ENCODE results near the gene DDIT4L. TPM values are rescaled to one million over a fixed set of nuclear protein-coding genes. Genes with fewer than 3 reads are reported as not detected.
"Not testable (repeated sequence)": the region's sequence is repeated elsewhere in the genome, so short reads cannot be mapped to it uniquely, and the experiment has no call there.

The DDIT4L gene
- total and polyA plus RNA-seq, 4 donors, result 0.08 to 0.21 (median 0.13) TPM

- TF ChIP-seq ATF3 (IDR thresholded peaks at IDR 0.05) (no peak), RXRA (IDR thresholded peaks at IDR 0.05) (no peak), ZBTB33 (IDR thresholded peaks at IDR 0.05) (no peak), HNF4G (IDR thresholded peaks at IDR 0.05) (no peak), TAF1 (conservative IDR thresholded peaks at IDR 0.05) (no peak)
- TF ChIP-seq, protein P1, sequence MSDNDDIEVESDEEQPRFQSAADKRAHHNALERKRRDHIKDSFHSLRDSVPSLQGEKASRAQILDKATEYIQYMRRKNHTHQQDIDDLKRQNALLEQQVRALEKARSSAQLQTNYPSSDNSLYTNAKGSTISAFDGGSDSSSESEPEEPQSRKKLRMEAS (IDR thresholded peaks at IDR 0.05), result no peak
These were observed 18.2 kb upstream of the DDIT4L start (continued) for GRCh38 chr4:100208459-100208858.

DNA sequence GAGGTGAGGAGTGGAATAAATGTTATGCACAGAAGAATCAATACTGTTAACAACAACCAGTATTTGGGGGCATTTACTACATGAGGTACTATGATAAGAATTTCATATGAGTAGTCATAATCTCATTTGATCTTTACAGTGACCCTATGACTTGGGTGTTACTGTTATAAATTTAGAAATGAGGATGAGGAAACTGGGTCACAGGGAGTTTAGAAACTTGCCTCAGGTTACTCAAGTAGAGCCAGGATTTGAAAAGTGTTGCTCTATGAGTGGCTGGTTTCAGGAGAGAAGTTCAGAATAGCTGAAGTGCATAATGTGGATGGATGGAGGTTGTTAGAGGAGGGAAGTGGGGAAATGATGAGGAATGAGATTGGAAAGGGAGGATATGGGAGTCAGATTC, 16.6 kb upstream of the DDIT4L start:
- H3K27me3 ChIP-seq (ENCODE audit: control insufficient read depth in 4 of 4, insufficient read depth in 4 of 4, low read length in 3 of 4), result peaks cover 0 to 3% (median 0%) of the 10 kb centered on the region in 4 donors
- H3K4me1 ChIP-seq (ENCODE audit: control insufficient read depth in 4 of 4, insufficient read depth in 4 of 4, low read length in 3 of 4), result no peaks in the 10 kb centered on the region
- TF ChIP-seq HNF4A (conservative IDR thresholded peaks at IDR 0.05) (no peak), GABPA (IDR thresholded peaks at IDR 0.05 in 1 of 2, conservative IDR thresholded peaks at IDR 0.05 in 1 of 2) (no peak)
- TF ChIP-seq, protein P1 (IDR thresholded peaks at IDR 0.05), result no peak
- no peak for DNase-seq (ENCODE audit: low spot score)
- no peaks in the 10 kb centered on the region for H3K9me3 ChIP-seq (ENCODE audit: control insufficient read depth in 4 of 4, low read length in 3 of 4)
- H3K4me3 ChIP-seq (ENCODE audit: low read depth in 1 of 3, low read length in 3 of 3), result no peak overlapping the region
- H3K36me3 ChIP-seq (ENCODE audit: control insufficient read depth in 4 of 4, insufficient read depth in 3 of 4, low read depth in 1 of 4, low read length in 3 of 4), result no peaks in the 10 kb centered on the region
- H3K9ac ChIP-seq (ENCODE audit: low read depth in 1 of 2, low read length in 2 of 2), result no peak overlapping the region
- no peak overlapping the region for H3K27ac ChIP-seq (ENCODE audit: low read depth in 1 of 2, low read length in 2 of 2)

DNA sequence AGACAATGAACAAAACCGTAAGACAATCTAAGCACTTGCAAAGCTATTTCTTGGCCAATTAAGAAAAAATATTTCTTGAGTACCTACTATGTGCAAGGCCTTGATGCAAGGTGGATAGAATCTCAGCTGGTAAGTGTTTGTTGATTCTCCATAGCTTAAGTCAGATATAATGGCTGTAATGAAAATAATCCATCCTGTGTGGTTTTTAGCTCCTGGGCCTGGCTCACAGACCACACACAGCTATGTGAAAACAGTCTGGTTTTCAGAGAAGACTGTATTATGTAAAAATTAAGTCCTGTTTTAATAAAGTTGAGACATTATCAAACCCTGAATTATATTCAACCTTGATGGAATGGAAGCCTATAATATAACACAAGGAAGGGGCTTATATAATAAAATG, 7.8 kb upstream of the DDIT4L start:
- no peak overlapping the region for H3K27ac ChIP-seq (ENCODE audit: low read depth in 1 of 2, low read length in 2 of 2)
- TF ChIP-seq NR2F2 (IDR thresholded peaks at IDR 0.05) (no peak), HNF4A (conservative IDR thresholded peaks at IDR 0.05) (no peak), SP1 (IDR thresholded peaks at IDR 0.05) (no peak), RAD21 (IDR thresholded peaks at IDR 0.05) (no peak)

GRCh38 chr4:100196388-100197071, 6.3 kb upstream of the DDIT4L start:
- H3K9ac ChIP-seq (ENCODE audit: low read depth in 1 of 2, low read length in 2 of 2); H3K36me3 ChIP-seq (ENCODE audit: control insufficient read depth in 4 of 4, insufficient read depth in 3 of 4, low read depth in 1 of 4, low read length in 3 of 4); DNase-seq (ENCODE audit: low spot score); H3K4me1 ChIP-seq (ENCODE audit: control insufficient read depth in 4 of 4, insufficient read depth in 4 of 4, low read length in 3 of 4); H3K4me3 ChIP-seq (ENCODE audit: low read depth in 1 of 3, low read length in 3 of 3); H3K27ac ChIP-seq (ENCODE audit: low read depth in 1 of 2, low read length in 2 of 2); H3K27me3 ChIP-seq (ENCODE audit: control insufficient read depth in 4 of 4, insufficient read depth in 4 of 4, low read length in 3 of 4); H3K9me3 ChIP-seq (ENCODE audit: control insufficient read depth in 4 of 4, low read length in 3 of 4): not testable (repeated sequence)
- 94% methylated on average over 40 of the region's 40 CpGs for WGBS

More for the DNA sequence above, 7.8 kb upstream of the DDIT4L start:
- Histone ChIP-seq H3K4me3 (ENCODE audit: low read depth in 1 of 3, low read length in 3 of 3) (no peak overlapping the region), H3K27me3 (ENCODE audit: control insufficient read depth in 4 of 4, insufficient read depth in 4 of 4, low read length in 3 of 4) (no peaks in the 10 kb centered on the region), H3K9ac (ENCODE audit: low read depth in 1 of 2, low read length in 2 of 2) (no peak overlapping the region), H3K36me3 (ENCODE audit: control insufficient read depth in 4 of 4, insufficient read depth in 3 of 4, low read depth in 1 of 4, low read length in 3 of 4) (no peaks in the 10 kb centered on the region), H3K4me1 (ENCODE audit: control insufficient read depth in 4 of 4, insufficient read depth in 4 of 4, low read length in 3 of 4) (no peaks in the 10 kb centered on the region), H3K9me3 (ENCODE audit: control insufficient read depth in 4 of 4, low read length in 3 of 4) (no peaks in the 10 kb centered on the region)
- no peak for DNase-seq (ENCODE audit: low spot score)
- 83% methylated on average over 1 of the region's 1 CpG for WGBS

Measured in liver (tissue), 9 donors.